NCI-H510A treated with DMSO at 0.1 percent for 48 hours (cell line): ENCODE results near the gene GP1BA.
"Not testable (repeated sequence)": the region's sequence is repeated elsewhere in the genome, so short reads cannot be mapped to it uniquely, and the experiment has no call there.

ENCODE experiments used
- DNase-seq: peaks from one replicate; lab custom pipeline; 2025; lab: John Stamatoyannopoulos, UW

GP1BA gene

DNA sequence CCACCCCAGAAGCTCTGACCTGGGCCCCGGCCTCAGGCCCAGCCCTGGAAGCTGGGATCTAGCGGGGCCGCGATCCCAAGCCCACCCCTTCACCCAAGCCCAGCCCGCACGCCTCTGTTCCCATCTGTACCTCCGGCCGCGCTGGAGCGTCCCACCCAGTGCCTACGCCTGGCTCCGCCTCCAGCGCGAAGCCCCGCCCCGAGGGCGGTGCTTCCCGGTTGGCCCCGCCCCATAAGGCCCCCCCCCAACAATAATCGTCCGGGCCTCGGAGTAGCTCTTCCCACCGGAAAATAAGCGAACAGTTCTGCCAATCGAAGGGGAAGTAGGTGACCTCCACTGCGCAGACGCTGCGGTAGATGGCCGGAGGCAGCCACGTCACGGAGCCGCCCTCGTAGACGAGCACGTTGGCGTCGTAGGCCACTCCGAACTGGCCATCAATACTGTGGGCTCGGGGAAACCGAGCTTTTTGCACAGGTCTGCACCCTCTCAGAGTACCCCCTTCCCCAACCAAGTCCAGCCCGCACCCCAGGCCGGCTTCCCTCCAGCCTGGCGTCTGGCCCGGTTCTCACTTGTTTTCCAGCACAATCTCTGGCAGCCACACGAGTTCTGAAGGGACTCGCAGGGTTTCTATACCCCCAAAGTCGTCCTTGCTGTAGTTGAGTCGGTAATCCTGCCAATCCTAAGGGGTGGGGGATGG, 30.3 kb upstream of the GP1BA start:
- no peak for DNase-seq

DNA sequence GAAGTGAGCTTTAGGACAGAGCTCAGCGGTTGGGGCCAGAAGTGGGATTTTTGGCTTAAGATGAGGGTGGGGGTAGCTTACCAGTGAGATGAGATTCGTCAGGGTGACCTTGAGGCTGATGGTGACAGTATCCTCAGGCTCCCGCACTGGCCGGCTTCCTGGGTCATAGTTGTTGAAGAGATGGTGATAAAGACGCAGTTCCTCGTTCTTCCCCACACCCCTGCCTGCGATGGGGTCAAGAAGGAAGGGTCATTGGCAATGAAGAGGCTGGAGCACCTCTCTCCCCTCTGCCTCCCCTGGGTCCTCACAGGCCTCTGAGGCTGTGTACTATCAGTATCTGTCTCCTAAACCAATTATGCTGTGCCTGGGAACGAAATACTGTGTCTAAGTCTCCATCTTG, 29.5 kb upstream of the GP1BA start:
- DNase-seq = no peak

DNA sequence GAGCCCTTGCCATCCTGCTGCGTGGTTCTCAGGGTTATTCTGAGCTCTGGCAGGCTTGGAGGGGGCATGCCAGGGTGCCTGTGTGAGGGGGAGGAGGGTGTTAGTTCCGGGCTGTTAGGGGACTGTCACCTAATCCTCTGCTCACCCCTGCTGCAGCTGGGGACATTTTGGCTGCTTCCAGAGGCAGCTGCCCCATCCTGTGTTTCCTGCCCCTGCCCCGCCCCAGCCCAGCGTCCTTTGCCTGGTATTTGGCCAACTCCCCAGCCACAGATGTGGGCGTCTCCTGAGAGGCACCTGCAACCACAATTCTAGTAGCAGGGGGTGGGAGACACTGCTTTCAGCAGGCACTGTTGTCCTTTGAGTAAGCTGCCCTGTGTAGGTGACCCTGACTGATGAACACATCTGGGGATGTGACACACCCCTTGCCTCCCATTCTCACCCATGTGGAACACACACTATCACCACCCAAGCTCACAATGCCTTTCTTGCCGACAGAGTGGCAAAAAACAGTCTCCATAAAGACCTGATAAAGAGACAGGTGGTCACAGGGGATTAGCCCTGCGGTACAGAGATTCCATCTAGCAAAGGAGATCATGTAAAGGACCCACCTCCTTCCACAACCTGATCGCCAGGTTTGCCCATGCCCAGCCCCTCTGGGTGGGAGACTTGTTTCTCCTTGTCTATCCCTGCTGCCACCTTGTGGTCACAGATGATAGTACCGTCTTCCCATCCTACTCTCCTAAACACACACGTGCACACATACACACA, 28.8 kb upstream of the GP1BA start, which contains the start of gene CHRNE:
Gene CHRNE, minus strand, starts transcription at position 48 of the 768 bp plus-strand sequence. Its CDS starts 35 bp downstream, at position 13.
- peak; percentile 90 for DNase-seq

DNA sequence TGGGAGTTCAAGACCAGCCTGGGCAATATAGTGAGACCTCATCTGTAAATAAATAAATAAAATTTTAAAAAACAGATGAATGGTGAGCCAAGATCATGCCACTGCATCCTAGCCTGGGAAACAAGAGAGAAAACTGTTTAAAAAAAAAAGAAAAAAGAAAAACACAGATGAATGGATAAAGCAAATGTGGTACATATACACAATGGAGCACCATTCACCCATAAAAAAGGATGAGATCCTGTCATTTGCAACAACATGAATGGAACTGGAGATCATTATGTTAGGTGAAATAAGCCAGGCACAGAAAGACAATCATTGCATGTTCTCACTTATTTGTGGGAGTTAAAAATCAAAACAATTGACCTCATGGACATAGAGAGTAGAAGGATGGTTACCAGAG, 25.4 kb upstream of the GP1BA start:
- not testable (repeated sequence) for DNase-seq

DNA sequence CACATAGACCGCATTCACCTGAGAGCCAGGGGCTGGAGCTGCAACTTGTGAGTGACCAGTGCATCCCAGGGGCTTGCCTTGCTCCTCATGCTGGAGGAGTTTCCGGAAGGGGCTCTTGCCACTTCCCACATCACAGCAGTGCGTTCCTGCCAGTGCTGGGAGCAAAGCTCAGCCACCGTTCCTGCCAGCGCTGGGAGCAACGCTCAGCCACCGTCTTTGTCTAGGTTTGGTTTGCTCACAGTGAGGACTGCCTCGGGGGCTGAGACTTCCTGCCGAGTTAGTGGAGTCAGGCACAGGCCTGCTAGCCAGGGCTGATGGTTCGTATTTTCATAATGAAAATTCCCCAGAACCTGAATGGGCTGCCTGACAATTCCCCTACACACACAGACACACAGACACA, 23.8 kb upstream of the GP1BA start:
- no peak for DNase-seq

- peak; percentile 71 for DNase-seq
Measured at GRCh38 chr17:4908711-4909496, 23.2 kb upstream of the GP1BA start.

DNA sequence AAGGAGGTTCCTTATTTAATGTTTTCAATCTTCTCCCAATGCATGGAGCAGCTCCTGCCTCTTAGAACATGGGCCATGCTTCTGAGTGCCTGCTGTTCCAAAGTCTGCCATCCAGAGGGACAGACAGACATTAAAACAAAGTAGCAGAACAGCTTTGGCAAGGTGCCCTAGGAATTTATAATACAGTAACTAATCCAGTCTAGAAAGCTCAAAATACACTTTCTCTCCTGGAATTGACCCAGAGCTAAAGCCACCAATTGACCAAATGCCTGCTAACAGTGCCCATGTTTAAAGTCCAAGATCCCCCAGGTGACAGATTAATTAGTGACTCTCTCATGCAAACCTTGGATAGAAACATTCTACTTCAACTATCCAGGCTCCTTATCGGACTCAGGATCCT, 18.1 kb upstream of the GP1BA start:
- DNase-seq = no peak

DNA sequence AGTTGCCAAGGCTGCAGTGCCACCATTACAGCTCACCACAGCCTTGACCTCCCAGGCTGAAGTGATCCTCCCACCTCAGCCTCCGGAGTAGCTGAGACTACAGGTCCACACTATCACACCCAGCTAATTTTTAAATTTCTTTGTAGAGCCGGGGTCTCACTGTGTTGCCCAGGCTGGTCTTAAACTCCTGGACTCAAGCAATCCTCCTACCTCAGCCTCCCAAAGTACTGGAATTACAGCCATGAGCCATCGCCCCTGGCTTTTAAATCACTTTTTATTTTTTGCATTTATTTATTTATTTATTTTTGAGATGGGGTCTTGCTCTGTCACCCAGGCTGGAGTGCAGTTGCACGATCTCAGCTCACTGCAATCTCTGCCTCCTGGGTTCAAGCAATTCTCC, 17.5 kb upstream of the GP1BA start:
- not testable (repeated sequence) for DNase-seq

DNA sequence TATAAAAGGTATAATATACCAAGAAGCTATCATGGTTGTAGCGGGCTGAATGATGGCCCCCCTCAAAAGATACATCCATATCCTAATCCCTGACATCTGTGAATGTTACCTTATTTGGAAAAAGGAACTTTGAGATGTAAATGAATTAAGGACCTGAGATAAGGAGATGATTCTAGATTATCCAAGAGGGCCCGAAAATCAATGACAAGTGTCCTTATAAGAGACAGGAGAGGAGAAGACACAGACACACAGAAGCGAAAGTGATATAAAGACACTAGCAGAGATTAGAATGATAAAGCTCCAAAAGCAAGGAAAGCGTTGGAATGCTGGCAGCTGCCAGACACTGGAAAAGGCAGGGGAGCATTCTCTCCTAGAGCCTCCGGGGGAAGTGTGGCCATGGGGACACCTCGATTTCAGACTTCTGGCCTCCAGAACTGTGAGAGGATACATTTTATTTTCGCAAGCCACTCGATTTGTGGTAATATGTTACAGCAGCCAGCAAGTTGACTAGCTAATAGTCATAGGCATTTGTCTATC, 12.5 kb upstream of the GP1BA start:
- DNase-seq = no peak

- no peak for DNase-seq
Measured at GRCh38 chr17:4920351-4921048, 11.6 kb upstream of the GP1BA start.

GRCh38 chr17:4921320-4921719, 10.8 kb upstream of the GP1BA start:
- DNase-seq = no peak

DNA sequence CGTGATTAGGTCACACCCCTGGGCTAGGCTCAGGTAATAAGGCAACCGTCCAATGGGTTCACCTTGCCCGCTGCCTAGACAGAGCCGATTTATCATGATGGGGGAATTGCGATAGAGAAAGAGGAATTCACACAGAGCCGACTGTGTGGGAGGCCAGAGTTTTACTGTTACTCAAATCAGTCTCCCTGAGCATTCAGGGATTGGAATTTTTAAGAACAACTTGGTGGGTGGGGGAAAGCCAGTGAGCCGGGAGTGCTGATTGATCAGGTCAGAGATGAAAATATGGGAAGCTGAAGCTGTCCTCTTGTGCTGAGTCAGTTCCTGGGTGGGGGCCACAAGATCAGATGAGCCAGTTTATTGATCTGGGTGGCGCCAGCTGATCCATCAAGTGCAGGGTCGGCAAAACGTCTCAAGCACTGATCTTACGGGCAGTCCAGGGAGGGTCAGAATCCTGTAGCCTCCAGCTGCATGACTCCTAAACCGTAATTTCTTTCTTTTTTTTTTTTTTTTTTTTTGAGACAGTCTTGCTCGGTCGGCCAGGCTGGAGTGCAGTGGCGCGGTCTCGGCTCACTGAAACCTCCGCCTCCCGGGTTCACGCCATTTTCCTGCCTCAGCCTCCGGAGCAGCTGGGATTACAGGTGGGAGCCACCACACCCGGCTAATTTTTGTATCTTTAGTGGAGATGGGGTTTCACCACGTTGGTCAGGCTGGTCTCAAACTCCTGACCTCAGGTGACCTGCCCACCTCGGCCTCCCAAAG, 5.3 kb upstream of the GP1BA start:
- not testable (repeated sequence) for DNase-seq

DNA sequence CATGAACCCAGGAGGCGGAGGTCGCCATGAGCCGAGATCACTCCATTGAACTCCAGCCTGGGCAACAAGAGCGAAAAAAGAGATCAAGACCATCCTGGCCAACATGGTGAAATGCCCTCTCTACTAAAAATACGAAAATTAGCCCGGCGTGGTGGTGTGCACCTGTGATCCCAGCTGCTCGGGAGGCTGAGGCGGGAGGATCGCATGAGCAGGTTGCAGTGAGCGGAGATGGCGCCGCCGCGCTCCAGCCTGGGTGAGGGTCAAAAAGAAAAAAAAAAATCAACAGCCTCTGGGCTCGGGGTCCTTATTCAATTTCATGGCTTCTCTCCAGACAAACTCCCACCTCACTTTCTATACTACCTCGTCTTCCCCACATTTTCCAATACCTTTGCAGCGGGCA, 3.2 kb upstream of the GP1BA start:
- no peak for DNase-seq

GRCh38 chr17:4932756-4933155, 679 bp downstream of the GP1BA start:
- no peak for DNase-seq

DNA sequence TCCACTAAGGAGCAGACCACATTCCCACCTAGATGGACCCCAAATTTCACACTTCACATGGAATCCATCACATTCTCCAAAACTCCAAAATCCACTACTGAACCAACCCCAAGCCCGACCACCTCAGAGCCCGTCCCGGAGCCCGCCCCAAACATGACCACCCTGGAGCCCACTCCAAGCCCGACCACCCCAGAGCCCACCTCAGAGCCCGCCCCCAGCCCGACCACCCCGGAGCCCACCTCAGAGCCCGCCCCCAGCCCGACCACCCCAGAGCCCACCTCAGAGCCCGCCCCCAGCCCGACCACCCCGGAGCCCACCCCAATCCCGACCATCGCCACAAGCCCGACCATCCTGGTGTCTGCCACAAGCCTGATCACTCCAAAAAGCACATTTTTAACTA, 1.6 kb downstream of the GP1BA start:
- no peak for DNase-seq

- peak; percentile 8 for DNase-seq
Measured at GRCh38 chr17:4934173-4934979, 2.3 kb downstream of the GP1BA start.

- no peak for DNase-seq
Measured at GRCh38 chr17:4935650-4936049, 3.6 kb downstream of the GP1BA start.

GRCh38 chr17:4936436-4936835, 4.4 kb downstream of the GP1BA start:
- DNase-seq = no peak

- DNase-seq = no peak
Measured at GRCh38 chr17:4937553-4937952, 5.5 kb downstream of the GP1BA start.

GRCh38 chr17:4938069-4938491, 6.0 kb downstream of the GP1BA start:
- DNase-seq = no peak
